ENCODE measurements around the gene CCL24. TPM values are rescaled to one million over a fixed set of nuclear protein-coding genes. Genes with fewer than 3 reads are reported as not detected.

CCL24 gene
- total RNA-seq, 1 donor from 2014 or later = not detected

Other genes starting within 250 kb of the CCL24 start
- 2.1 and 4.1 TPM in 2 replicates for gene HIP1, start 74.9 kb downstream of the CCL24 start, total RNA-seq
- gene CCL26, start 41.6 kb downstream of the CCL24 start, total RNA-seq = not detected in 2 replicates
- 48.4 and 49.2 TPM in 2 replicates for gene RHBDD2, start 65.2 kb upstream of the CCL24 start, total RNA-seq
- 69.4 and 75.0 TPM in 2 replicates for gene POR, start 101.3 kb upstream of the CCL24 start, total RNA-seq
- gene TMEM120A, start 180.8 kb upstream of the CCL24 start, total RNA-seq = 36.1 and 38.2 TPM in 2 replicates
- gene STYXL1, start 234.2 kb upstream of the CCL24 start, total RNA-seq = 30.9 and 33.6 TPM in 2 replicates
- 291 and 293 TPM in 2 replicates for gene MDH2, start 234.3 kb upstream of the CCL24 start, total RNA-seq

Measured in activated CD4-positive, alpha-beta T cell treated with anti-CD3 and anti-CD28 coated beads, Interleukin-2, amount 10 ng/mL, durations not matched to agents 24 days and 14 days (primary cell).